ENCODE measurements around the gene DCUN1D3.

DNA sequence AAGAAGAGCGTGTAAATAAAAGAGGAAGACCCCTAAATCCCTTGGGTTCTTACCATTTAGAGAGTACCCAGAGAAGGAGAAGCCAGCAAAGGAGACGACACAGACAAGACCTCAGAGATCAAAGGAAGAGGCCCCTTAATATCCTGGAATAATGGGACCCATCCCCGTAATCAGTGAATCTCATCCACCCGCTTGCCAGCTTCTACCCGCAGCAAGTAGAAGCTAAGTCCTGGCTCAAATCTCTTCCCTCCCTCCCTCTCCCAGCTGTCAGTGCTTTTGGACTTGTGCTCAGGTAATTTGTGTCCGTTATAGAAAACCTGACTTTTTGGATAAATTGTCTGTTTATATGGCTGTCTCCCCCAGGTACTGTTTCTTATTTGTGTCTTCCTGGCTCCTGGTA is 2.3 kb upstream of the DCUN1D3 start:
- no peak for TF ChIP-seq EZH2 (IDR thresholded peaks at IDR 0.05; ENCODE audit: low read length, missing control alignments)
- TF ChIP-seq, protein P1, sequence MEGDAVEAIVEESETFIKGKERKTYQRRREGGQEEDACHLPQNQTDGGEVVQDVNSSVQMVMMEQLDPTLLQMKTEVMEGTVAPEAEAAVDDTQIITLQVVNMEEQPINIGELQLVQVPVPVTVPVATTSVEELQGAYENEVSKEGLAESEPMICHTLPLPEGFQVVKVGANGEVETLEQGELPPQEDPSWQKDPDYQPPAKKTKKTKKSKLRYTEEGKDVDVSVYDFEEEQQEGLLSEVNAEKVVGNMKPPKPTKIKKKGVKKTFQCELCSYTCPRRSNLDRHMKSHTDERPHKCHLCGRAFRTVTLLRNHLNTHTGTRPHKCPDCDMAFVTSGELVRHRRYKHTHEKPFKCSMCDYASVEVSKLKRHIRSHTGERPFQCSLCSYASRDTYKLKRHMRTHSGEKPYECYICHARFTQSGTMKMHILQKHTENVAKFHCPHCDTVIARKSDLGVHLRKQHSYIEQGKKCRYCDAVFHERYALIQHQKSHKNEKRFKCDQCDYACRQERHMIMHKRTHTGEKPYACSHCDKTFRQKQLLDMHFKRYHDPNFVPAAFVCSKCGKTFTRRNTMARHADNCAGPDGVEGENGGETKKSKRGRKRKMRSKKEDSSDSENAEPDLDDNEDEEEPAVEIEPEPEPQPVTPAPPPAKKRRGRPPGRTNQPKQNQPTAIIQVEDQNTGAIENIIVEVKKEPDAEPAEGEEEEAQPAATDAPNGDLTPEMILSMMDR (conservative IDR thresholded peaks at IDR 0.05 in 1 of 2, IDR thresholded peaks at IDR 0.05 in 1 of 2; ENCODE audit: low read depth in 1 of 2, low read length in 2 of 2), result no peak

All from fibroblast of lung (primary cell).